ENCODE measurements around the gene VAT1. TPM values are rescaled to one million over a fixed set of nuclear protein-coding genes. Genes with fewer than 3 reads are reported as not detected.

VAT1 gene
- total and polyA plus RNA-seq, 2 donors (not counting 1 experiment from before 2014, with no cell fraction given) = 20.4 to 90.7 TPM

GRCh38 chr17:42980766-42981397, 41.3 kb downstream of the VAT1 start:
- H3K4me2 ChIP-seq (replicated peaks; ENCODE audit: low read depth, low read length, poor library complexity, severe bottlenecking) = peak overlapping the region; percentile 93
- H3K9ac ChIP-seq (ENCODE audit: low read length) = peak overlapping the region; percentile 79
- peaks cover 50% of the 10 kb centered on the region for H3K4me1 Mint-ChIP-seq
- ChIA-PET POLR2A (interaction anchor here (2.2 kb wide), 1 partner anchor 17 kb away, joined by 13 read pairs; the partner anchor contains the start of gene RPL27), CTCF (interaction anchor here (1.0 to 2.2 kb wide), 3 partner anchors 12 to 354 kb away, joined by 3 to 14 read pairs (median 4); partner anchors contain the start of gene RPL27)
- peak; percentile 70 for DNase-seq
- WGBS (ENCODE audit: insufficient coverage) = under 1% methylated on average over 63 of the region's 67 CpGs
- ATAC-seq (ENCODE audit: low read depth) = peak; percentile 61
- H3K79me2 ChIP-seq (ENCODE audit: control insufficient read depth, insufficient read depth, low read length) = peaks cover 51% of the 10 kb centered on the region
- no peaks in the 10 kb centered on the region for H3K27me3 Mint-ChIP-seq
- intact Hi-C loops (cut with micrococcal nuclease) = loop anchor here (1.0 to 10.0 kb wide), 7 partner anchors 17 to 407 kb away; partner anchors contain the start of genes AARSD1, PLEKHH3, PSME3 and RETREG3
- H3K4me3 Mint-ChIP-seq = peak overlapping the region; percentile 99
- no peaks in the 10 kb centered on the region for H3K9me3 Mint-ChIP-seq (ENCODE audit: insufficient read depth)
- H3K36me3 ChIP-seq (replicated peaks in 1 of 2; ENCODE audit: control extremely low read depth in 1 of 2, control insufficient read depth in 1 of 2, extremely low read depth in 1 of 2, insufficient read depth in 2 of 2, low read length in 1 of 2) = peaks cover 0 to 3% of the 10 kb centered on the region in 2 experiments
- H3K9me3 ChIP-seq (ENCODE audit: control extremely low read depth in 1 of 3, control insufficient read depth in 2 of 3, insufficient read depth in 1 of 3, low read length in 2 of 3) = no peaks in the 10 kb centered on the region
- H3K4me1 ChIP-seq (ENCODE audit: control insufficient read depth in 2 of 2, insufficient read depth in 2 of 2, low read length in 2 of 2) = peaks cover 46 to 57% of the 10 kb centered on the region in 2 donors
- no peaks in the 10 kb centered on the region for H3K27me3 ChIP-seq (replicated peaks in 1 of 4; ENCODE audit: control extremely low read depth in 1 of 4, control insufficient read depth in 3 of 4, insufficient read depth in 4 of 4, low read length in 3 of 4)
- H3K27ac Mint-ChIP-seq = peak overlapping the region; percentile 95
- H4K20me1 ChIP-seq (ENCODE audit: control insufficient read depth, insufficient read depth, low read length, poor library complexity, severe bottlenecking) = no peaks in the 10 kb centered on the region
- H3K4me3 ChIP-seq (ENCODE audit: control extremely low read depth in 1 of 5, extremely low read depth in 1 of 5, insufficient read depth in 1 of 5, low read depth in 2 of 5, low read length in 4 of 5) = peak overlapping the region; percentile 83 to 90 (median 88)
- H3K27ac ChIP-seq (ENCODE audit: low read length in 2 of 2) = peak overlapping the region; percentile 80 to 86
- TF ChIP-seq CTCF (IDR thresholded peaks at IDR 0.05) (peak; percentile 42), EZH2 (IDR thresholded peaks at IDR 0.05; ENCODE audit: borderline replicate concordance, insufficient read depth, low read depth, low read length, poor library complexity, severe bottlenecking) (no peak)
- peak overlapping the region; percentile 81 for H2AFZ ChIP-seq (ENCODE audit: insufficient read depth, low read depth, low read length, poor library complexity, severe bottlenecking)

Data from B cell (primary cell).